ENCODE data around the gene SIRPA. TPM values are rescaled to one million over a fixed set of nuclear protein-coding genes. Genes with fewer than 3 reads are reported as not detected.

The SIRPA gene
- total and polyA plus RNA-seq, 2 of the 4 experiments (the other 2 are of a cell fraction), result 9.9 to 40.2 TPM

- no peak overlapping the region for H3K18ac ChIP-seq (ENCODE audit: low read depth, low read length)
- H3K4me1 ChIP-seq (ENCODE audit: control insufficient read depth, insufficient read depth, low read length), result no peaks in the 10 kb centered on the region
- no peak overlapping the region for H2BK15ac ChIP-seq (ENCODE audit: low read depth, low read length)
- no peak overlapping the region for H3K9ac ChIP-seq (ENCODE audit: low read depth, low read length)
- no peak overlapping the region for H3K14ac ChIP-seq (replicated peaks; ENCODE audit: low read depth, low read length)
- 100% methylated on average over 1 of the region's 4 CpGs; no CpG with 5 or more reads in 1 of the 2 experiments for WGBS, 2 experiments (ENCODE audit: extremely low coverage in 2 of 2, insufficient read length in 1 of 2)
- H3K27me3 ChIP-seq (ENCODE audit: control insufficient read depth, insufficient read depth, low read length), result peaks cover 51% of the 10 kb centered on the region
- H2BK5ac ChIP-seq (ENCODE audit: low read depth, low read length, poor library complexity, severe bottlenecking), result no peak overlapping the region
- no peak for ATAC-seq (ENCODE audit: low read depth)
- no peak overlapping the region for H3K23ac ChIP-seq (ENCODE audit: low read depth, low read length)
- no peak overlapping the region for H2AK5ac ChIP-seq (ENCODE audit: low read depth, low read length)
- ChIA-PET POLR2A (ENCODE audit: unreplicated experiment) (no interaction called here), CTCF (interaction anchor here (1.6 kb wide), 1 partner anchor 209 kb away, joined by 13 read pairs; no protein-coding TSS in a partner anchor)
- H4K5ac ChIP-seq (ENCODE audit: low read depth, low read length), result no peak overlapping the region
- in situ Hi-C loops (cut with MboI; ENCODE audit: low sequenced_read_pairs), result loop anchor here (10.0 kb wide), 1 partner anchor 169 kb away; no protein-coding TSS in a partner anchor
- H3K9me1 ChIP-seq (ENCODE audit: insufficient read depth, low read length), result no peaks in the 10 kb centered on the region
- H2BK20ac ChIP-seq (ENCODE audit: low read depth, low read length), result no peak overlapping the region
- no peak for DNase-seq
- H3K27ac ChIP-seq (ENCODE audit: insufficient read depth, low read length), result no peak overlapping the region
- no peaks in the 10 kb centered on the region for H3K9me3 ChIP-seq (ENCODE audit: control insufficient read depth, insufficient read depth, low read length)
- H4K8ac ChIP-seq (ENCODE audit: low read depth in 2 of 2, low read length in 2 of 2), result no peak overlapping the region
- no peaks in the 10 kb centered on the region for H4K20me1 ChIP-seq (ENCODE audit: insufficient read depth, low read length)
- no peak overlapping the region for H2AFZ ChIP-seq (replicated peaks; ENCODE audit: low read length, poor library complexity)
- no peak overlapping the region for H3K4ac ChIP-seq (ENCODE audit: low read depth, low read length)
- no peak overlapping the region for H4K91ac ChIP-seq (ENCODE audit: insufficient read depth, low read depth, low read length)
- dilution Hi-C loops (cut with HindIII; ENCODE audit: low sequenced_read_pairs, unreplicated experiment), result no loop called here
- H3K4me3 ChIP-seq (ENCODE audit: insufficient read depth, low read depth, low read length), result no peak overlapping the region
- TF ChIP-seq RCOR1 (IDR thresholded peaks at IDR 0.05; ENCODE audit: insufficient replicate concordance, low read length) (no peak), SMC3 (IDR thresholded peaks at IDR 0.05; ENCODE audit: low read depth, low read length) (no peak), MXI1 (IDR thresholded peaks at IDR 0.05; ENCODE audit: borderline replicate concordance, low read depth, low read length) (no peak), NFE2L2 (IDR thresholded peaks at IDR 0.05; ENCODE audit: low read depth, low read length) (no peak), MAFK (IDR thresholded peaks at IDR 0.05; ENCODE audit: low read depth, low read length) (no peak), BHLHE40 (IDR thresholded peaks at IDR 0.05; ENCODE audit: low read depth, low read length) (no peak), CTCF (conservative IDR thresholded peaks at IDR 0.05; ENCODE audit: low read depth, low read length) (no peak), POLR2A (IDR thresholded peaks at IDR 0.05; ENCODE audit: low read depth, low read length) (no peak), MAZ (IDR thresholded peaks at IDR 0.05; ENCODE audit: borderline replicate concordance, low read depth, low read length) (no peak), RAD21 (IDR thresholded peaks at IDR 0.05; ENCODE audit: low read length) (no peak), FOS (IDR thresholded peaks at IDR 0.05; ENCODE audit: low read depth, low read length) (no peak), CHD1 (IDR thresholded peaks at IDR 0.05; ENCODE audit: low read depth, low read length) (no peak), CEBPB (IDR thresholded peaks at IDR 0.05; ENCODE audit: low read depth, low read length) (no peak), RFX5 (IDR thresholded peaks at IDR 0.05; ENCODE audit: low read depth, low read length) (no peak)
- TF ChIP-seq, protein P1, sequence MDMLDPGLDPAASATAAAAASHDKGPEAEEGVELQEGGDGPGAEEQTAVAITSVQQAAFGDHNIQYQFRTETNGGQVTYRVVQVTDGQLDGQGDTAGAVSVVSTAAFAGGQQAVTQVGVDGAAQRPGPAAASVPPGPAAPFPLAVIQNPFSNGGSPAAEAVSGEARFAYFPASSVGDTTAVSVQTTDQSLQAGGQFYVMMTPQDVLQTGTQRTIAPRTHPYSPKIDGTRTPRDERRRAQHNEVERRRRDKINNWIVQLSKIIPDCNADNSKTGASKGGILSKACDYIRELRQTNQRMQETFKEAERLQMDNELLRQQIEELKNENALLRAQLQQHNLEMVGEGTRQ (IDR thresholded peaks at IDR 0.05; ENCODE audit: low read depth, low read length), result no peak
- TF ChIP-seq, protein P2, sequence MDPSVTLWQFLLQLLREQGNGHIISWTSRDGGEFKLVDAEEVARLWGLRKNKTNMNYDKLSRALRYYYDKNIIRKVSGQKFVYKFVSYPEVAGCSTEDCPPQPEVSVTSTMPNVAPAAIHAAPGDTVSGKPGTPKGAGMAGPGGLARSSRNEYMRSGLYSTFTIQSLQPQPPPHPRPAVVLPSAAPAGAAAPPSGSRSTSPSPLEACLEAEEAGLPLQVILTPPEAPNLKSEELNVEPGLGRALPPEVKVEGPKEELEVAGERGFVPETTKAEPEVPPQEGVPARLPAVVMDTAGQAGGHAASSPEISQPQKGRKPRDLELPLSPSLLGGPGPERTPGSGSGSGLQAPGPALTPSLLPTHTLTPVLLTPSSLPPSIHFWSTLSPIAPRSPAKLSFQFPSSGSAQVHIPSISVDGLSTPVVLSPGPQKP (IDR thresholded peaks at IDR 0.05; ENCODE audit: borderline replicate concordance, low read depth, low read length), result no peak
- BruUV-seq (replicated peaks), result no TSS peak
- no peaks in the 10 kb centered on the region for H3K36me3 ChIP-seq (ENCODE audit: control insufficient read depth, insufficient read depth, low read length)
- H3K56ac ChIP-seq (ENCODE audit: extremely low read depth, insufficient read depth, low read length), result no peak overlapping the region
- no peak overlapping the region for H3K4me2 ChIP-seq (ENCODE audit: low read depth, low read length)
- H3K79me1 ChIP-seq (ENCODE audit: low read depth in 1 of 2, low read length in 2 of 2), result no peaks in the 10 kb centered on the region
- intact Hi-C loops (cut with micrococcal nuclease), result no loop called here
- no peak overlapping the region for H2AK9ac ChIP-seq (replicated peaks; ENCODE audit: low read depth, low read length, poor library complexity)
- H2BK120ac ChIP-seq (ENCODE audit: low read depth, low read length), result no peak overlapping the region
Measured at GRCh38 chr20:1964061-1964460, 68.9 kb downstream of the SIRPA start.
